ENCODE data around the gene KDM1A.

KDM1A gene

DNA sequence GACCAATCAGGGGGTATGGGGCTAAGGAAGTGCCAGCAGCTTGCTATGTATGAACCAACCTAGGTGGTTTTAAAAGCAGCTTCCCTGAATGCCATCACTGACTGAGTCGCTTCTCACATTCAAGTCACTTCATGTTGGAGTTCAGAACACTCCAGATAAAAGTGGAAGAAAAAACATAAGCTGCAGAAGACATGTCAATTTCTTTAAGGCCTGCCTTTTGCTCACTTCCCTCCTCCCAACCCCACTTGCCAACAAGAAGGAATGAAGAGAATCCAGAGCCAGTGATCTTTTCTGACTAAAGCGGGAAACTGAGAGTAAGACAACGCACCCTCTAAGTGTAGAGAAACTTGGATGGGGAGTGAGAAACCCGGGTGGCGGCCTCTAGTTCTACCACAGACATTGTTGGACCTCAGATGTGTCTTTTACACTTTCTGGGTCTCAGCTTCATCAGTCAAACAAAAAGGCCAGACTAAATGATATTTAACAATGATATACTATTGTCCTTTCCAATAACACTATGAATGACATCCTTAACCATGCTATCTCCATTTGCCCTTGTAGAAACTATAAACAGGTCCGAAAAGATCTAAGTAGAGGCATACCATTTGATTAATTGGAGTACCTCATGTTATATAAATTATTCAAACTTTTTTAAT is 95.3 kb downstream of the KDM1A start:
- DNase-seq: no peak

DNA sequence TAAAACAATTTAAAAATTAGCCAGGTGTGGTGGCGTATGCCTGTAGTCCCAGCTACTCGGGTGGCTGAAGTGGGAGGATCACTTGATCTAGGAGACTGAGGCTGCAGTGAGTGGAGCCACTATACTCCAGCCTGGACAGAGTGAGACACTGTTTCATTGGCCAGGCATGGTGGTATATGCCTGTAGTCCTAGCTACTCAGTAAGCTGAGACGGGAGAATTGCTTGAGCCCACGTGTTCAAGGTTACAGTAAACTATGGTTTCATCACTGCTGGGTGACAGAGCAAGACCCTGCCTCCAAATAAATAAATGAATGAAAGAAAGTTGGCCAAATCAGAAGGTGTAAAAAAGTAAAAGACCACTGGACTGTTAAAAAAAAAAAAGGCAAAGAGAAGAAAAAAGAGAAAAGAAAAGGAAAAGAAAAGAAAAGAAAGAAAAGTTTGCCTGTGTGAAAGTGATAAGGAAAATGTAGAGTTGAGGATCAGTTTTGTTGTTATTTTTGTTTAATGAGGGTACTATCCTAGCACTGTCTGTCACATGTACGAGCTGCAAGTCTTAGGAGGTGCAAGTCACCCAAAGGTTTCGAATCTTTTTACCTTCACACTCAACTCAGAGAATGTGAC is 97.1 kb downstream of the KDM1A start:
- no peak for DNase-seq

DNA sequence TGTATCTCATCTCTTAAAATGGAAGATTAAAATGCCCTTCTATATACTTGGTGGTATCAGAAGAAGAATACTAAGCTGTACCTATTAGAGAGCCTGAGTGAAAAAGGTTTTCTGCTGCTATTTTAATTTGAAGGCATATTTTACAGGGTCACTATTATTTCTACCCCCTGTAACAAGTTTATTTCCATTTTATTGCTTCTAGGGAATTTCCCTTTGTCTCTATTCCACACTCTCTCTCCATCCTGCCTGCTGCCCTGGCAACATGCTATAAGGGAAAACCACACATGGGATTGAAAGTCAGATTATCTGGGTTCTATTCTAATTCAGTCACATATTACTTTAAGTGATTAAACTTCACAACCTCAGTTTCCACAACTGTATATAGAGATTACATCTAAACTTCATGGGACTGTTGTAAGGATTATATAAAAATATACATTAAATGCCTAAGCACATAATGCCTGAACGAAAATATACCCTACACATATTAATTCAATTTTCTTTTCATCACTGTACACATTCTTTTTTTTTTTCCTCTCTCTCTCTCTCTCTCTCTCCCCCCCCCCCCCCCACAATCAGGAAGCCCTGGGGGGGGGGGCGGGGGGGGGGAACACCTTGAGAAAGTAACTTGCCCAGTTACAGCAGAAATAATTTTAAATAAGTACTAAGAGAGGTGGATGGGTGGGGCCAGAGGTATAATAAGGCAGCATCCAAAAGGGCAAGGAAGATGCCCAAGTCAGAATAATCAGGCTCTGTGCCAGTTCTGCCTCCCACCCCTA is 97.8 kb downstream of the KDM1A start:
- no peak for DNase-seq

DNA sequence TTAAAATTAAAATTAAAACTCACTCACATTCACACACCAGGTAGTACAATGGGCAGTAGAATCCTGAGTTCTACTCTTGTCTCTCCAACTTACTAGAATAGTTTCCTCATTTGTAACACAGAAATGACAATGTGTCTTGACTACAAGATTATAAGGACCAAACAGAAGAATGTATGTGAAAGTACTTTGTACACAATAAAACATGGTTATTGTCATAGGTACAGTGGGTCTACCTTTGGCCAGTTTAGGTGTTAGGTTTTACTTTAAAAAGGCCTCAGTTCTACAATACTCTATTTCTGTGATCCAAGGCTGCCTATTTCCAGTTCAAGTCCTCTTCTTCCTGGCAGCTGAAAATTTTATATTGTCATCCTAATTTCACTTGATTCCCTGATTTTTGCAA is 99.1 kb downstream of the KDM1A start:
- DNase-seq: no peak

DNA sequence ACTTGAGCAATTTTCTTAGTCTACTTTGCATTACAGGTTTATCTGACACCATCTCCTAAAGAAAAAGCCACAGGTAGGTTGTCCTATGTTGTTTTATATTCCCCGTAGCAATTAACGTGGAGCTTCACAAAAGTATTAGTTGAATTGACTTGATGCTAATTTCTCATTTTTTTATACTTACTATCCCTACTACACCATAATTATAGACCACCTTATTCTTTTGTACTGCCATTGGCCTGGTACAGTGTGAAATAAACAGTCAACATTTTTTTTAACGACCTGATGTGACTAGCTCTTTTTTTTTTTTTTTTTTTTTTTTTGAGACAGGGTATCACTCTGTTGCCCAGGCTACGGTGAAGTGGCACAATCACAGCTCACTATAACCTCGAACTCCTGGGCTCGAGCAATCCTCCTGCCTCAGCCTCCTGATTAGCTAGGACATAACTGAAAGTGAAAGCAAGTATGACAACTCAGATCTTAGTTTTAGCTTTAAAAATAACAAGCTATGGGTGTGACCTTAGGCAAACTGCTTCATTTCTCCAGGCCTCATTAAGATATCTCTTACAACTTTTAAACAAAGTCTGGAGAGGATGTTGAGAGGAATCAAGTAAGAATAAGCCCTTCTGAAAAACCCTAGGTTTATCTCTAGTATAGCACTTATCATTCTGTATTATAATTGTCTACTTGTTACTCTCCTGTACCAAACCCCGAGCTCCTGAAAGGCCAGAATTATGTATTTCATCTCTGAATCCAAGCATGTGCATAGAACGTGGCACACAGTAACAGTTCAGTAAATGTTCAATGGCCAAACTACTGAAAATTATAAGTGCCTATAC is 99.9 kb downstream of the KDM1A start:
- DNase-seq: no peak

DNA sequence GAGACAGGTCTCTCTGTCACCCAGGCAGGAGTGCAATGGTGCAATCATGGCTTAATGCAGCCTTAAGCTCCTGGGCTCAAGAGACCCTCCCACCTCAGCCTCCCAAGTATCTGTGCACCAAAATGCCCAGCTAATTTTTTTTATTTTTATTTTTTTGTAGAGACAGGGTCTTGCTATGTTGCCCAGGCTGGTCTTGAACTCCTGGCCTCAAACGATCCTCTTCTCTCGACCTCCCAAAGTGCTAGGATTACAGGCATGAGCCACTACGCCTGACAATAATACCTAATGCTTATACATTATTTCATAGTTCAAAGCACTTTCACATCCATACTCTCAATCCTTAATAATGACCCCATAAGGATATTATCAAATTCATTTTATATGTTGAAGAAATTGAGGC is 101.1 kb downstream of the KDM1A start:
- DNase-seq: no peak

DNA sequence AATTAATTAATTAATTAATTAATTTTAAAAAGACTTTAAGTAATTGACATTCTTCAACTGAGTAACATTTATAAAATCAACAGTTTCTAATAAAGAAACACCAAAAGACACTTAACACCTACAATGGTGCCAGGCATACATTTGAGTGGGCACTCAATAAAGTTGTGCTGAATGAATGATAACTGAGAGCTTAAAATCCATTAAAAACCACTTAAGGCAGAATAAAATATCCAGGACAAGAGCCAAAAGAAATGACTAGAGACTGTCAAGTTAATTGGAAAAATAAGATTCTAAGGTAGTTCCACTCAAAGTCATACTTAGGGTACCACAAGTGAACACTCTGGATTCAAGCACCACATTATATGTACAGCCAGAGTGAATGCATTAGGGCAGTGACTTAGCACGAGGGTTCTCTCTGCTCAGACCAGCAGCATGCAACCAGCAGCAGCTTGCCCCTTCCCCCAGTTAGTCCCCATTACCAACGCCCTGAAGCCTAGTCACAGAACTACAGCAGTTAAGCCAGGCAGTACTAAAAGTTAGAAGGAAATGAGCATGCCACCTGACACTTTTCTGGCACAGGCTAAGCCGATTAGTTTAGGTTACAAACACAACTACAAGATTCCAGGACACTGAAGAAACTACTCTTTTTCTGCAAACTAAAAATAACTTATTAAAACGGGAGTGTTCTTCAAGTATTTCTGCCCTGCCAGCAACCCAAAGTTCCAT is 102.9 kb downstream of the KDM1A start:
- no peak for DNase-seq

DNA sequence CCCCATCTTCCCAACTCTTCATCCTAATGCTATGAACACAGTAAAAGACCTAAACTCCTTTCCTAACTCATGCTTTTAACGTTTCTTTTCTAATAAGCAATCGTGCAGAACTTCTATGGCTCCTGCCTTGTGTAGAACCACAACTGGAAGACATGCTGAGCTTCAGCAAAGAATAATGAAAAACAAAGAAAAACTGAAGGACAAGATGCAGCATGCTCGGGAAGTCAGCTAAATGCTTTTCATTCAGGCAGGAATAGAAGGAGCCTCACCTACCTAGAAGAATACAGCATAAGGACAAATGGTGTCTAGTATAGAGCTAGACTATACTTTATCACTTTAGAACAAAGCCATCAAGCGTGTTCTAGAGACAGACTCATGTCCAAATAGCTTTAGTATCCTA is 103.5 kb downstream of the KDM1A start:
- no peak for DNase-seq

DNA sequence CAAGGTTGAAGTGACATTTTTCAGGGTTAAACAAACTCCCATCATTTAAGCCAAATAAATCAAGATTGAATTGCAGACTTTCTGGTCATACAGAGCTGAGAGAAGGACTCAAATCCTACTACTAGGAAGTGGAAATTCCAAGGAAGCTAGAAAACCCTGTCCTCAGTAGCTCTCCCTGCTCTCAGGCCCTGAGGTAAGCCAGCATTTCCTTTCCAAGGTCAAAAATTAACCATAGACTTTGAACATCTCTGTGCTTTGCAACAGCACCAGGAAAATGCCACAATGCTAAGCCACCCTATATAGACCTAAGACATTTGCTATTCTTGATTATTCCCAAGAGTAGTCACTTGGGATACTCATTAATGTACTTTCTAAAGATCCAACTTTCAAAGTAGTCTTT is 104.3 kb downstream of the KDM1A start:
- no peak for DNase-seq

DNA sequence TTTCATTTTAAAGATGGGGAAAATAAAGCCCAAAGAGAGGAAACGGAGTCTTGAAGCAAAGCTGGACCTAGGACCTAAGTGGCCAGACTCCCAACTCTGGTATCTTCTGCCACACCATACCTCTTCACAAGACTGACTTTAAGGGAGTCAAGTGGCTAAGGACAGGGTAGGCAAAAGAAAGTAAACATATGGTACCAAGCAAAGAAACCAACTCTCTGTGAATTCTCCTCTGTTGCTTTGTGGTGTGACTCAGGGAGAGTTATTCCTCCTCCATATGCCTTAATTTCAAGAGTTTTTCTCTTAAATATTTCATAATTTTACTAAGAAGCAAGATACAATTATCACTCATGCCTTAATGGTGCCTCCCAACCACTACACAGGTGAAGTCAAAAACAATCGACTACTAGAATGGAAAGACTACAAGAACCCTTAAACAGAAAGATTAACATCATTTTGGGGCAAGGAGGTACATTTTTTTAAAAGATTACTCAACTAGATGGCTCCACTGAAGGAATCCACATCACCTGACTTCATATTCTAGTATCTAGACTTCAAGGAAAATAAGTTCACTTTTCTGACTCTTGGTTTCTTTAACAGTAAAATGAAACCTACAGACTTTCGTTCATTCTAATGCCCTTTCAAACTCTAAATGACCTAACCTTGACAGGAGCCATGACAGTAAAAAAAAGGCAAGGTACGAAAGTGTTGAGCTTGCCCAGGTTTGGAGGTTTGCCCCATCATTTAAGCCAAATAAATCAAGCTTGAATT is 105.2 kb downstream of the KDM1A start:
- no peak for DNase-seq

DNA sequence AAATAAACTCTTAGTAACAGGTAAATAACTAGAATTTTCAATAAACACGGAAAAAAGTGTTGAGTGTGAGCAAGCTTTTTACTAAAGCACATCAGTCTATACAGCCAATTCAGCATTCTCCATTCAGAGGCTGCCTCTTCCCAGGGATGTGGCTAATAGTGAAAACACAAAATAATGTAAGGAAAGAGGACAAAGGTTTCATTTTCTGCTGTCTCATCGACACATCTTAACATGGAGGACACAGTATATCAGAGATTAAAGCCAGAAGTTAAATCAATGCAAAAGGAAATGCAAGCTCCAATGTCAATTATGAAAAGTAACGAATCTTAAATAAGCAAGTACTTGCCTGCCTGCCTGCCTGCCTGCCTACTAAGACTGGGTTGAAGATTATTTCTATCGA is 106.2 kb downstream of the KDM1A start:
- DNase-seq: no peak

DNA sequence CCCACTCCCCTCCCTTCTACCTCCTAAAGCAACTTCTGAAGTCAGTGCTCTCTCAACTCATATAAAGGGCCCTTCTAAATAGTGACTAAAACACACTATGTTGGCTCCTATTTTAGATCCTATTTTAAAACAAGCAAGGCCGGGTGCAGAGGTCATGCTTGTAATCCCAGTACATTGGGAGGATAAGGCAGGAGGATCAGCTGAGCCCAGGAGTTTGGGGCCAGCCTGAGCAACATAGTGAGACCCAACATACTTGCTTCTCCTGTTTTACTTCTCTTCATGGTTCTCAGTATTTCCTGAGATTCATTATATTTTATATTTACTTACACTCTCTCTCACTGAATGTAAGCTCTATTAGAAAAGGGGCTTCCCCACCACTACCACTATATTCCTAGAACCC is 106.9 kb downstream of the KDM1A start:
- no peak for DNase-seq

DNA sequence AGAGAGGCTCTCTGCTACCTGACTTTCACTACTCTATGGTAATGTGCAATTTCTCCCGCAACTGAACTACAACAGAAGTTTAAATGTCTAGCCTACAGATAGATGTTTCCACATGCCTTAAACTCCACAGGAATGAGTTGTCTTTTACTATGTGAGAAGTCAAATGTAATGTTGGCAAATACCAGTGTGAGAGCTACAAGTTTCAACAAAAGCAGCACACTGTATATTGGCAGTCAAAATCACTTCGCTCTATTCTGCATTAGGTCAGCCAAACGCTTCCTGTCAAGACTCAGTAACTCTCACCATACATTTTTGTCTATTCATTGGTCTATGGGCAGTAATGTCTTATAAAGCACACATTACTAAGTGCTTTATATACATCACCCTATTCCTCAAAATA is 107.5 kb downstream of the KDM1A start:
- no peak for DNase-seq

DNA sequence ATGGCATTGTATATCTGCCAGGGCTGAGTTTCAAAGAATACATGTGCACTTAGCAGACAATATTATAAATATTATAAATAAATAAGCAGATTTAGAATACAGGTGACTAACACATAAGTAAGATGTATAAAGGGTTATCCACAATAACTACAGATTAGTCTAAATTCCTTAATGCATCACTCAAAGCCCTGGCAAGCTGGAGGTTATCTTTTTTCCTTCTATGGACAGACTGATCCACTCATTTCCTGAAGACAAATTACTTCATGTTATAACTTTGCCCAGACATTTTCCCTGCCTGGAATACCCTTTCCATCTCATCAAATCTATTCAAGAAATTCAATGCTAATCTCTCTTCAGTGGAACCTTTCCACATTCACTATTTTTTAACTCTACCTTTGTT is 110.6 kb downstream of the KDM1A start:
- no peak for DNase-seq

DNA sequence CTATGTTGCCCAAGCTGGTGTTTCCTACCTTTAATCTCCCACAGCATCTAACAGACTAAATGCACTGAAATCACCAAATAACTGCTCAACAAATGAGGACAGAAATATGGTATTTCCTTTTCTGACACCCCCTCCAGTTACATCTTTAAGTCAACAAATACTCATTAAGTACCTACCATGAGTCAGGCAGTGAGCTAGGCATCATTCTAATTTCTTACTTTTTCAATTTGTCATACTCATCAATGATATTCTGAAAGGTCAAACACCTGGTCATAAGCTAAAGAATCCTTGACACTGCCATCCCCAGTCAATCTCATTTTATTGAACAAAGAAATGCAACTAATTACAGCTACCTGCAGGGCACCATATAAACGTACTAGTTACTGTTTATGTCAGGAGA is 112.8 kb downstream of the KDM1A start:
- DNase-seq: no peak
